Stimulated activated CD8-positive, alpha-beta memory T cell treated with anti-CD3 and anti-CD28 coated beads, Interleukin-15, amount 100 ng/mL, for 4 hours (primary cell): Measurements from ENCODE around the gene LIPG.

Experiments used
- DNase-seq, 2 donors: peaks; one replicate each; pipeline ENCODE4 v3.0.0-alpha.2; 2020; ENCODE audit warnings: low read depth in 2 of 2

The LIPG gene

GRCh38 chr18:49612515-49613033, 50.7 kb downstream of the LIPG start:
- DNase-seq: no peak

DNA sequence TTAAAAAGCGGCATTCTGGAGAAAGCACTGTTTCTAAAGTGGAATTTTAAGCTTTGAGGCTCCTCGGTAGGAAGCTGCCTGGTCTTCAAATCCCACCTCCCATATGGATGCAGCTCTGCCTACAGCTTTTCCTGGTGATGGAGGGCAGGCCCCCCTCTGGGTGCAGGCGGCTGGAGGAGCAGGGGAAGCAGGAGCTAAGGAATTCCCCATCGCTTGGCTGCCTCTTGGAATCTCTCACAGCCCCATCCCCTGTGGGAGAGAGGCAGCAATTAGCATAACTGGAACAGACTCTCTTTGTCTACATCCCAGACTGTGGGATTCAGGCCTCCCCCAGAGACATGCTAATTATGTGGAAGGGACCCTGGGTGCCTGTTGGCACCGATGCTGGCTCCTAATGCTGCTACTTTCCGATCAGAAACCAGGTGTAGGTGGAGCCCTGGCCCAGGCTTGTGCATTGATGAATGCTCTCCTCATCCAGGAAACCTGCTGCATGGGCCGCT, 51.3 kb downstream of the LIPG start:
- DNase-seq: no peak

DNA sequence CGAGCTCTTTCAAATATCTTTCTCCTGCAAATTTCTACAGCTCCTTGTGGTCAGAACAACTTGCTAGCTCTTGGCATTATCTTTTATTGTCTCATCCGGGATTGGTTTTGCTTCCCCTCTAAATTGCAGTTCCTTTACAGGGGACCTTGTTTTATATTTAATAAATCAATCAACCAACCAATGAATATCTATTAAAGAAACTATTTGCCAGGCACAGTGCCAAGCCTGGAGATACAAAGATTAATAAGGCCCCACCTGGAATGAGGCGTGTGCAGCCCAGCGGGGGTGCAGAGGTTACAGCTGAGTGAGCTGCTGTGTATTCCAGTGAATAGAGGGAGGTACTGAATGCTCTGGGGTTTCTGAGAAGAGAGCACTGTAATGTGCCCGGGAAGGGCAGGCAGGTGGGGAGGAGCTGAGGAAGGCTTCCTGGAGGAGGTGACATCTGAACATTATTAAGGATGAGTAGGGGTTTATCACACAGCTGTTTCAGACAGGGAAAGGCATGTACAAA, 51.8 kb downstream of the LIPG start:
- no peak for DNase-seq

DNA sequence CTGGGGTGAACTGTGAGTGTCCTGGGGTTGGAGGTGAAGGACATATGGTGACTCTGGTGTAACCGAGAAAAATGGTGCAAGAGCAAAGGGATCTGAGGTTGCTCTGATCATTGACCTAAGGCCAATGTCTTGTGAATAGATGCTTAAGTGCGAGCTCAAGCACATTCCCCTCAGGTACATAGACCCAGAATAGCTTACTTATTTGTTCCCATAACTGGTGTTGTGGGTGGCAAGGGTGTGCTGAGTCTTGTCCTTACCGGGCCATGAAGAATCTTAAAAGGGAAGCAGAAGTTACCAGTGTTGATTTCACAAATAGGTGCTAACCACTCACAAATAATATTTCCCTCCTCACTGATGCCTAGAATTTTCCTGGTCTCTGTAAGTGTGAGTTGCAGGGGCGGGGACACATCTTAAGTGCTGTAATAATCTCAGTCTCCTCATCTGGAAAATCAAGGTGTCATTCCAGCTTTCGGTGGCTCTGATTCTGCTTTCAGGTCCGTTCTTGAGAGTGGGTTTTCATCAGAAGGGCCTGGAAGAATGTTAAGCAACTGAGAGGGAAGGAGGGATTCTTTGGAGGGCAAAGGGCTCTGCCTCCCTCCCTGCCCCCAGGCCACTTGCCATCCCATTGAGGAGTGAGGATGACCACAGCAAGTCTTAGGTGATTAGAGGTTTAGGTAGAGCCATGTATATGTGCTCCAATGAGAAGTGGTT, 54.9 kb downstream of the LIPG start:
- DNase-seq: no peak

- no peak for DNase-seq
Observed at GRCh38 chr18:49617329-49617695, 55.5 kb downstream of the LIPG start.

GRCh38 chr18:49617865-49618264, 56.0 kb downstream of the LIPG start:
- DNase-seq: no peak

DNA sequence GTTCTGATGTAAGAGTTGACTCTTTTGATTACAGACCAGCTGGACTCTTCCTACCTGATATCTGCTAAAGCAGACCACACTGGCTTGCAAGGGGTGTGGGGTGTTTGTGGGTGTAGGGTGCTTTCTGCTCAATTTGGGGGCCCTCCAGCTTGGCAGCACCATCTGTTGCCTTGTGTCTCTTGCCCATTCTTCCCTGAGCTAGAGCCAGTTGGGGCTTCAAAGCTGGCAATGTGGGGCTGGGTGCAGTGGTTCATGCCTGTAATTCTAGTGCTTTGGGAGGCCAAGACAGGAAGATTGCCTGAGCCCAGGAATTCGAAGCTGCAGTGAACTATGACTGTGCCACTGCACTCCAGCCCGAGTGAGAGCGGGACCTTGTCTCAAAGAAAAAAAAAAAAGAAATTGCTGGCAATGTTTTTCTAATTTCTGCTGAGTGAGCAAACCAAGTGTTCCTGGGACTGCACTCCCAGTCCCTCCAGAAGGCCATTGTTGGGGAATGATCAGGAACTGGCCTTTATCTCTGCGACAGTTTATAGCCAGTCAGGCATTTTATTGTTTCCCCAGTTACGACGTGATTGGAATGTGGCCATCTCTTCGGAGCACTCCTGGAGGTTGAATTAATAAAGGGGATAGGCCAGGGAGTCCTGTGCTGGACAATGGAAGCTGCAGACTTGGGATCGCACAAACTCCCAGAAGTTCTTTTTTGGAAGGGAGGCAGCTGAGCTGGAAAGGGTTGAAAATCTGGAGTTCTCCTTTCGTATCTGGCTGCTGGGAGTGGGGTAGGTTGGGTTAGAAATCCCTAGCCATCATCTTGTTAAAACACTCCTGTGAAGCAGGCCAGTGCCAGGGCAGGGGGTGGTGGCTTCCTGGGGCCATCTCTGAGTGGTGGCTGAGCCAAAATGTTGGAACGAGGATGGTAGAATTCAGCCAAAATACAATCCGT, 57.2 kb downstream of the LIPG start:
- no peak for DNase-seq

- no peak for DNase-seq
Observed at GRCh38 chr18:49619801-49620200, 57.9 kb downstream of the LIPG start.

DNA sequence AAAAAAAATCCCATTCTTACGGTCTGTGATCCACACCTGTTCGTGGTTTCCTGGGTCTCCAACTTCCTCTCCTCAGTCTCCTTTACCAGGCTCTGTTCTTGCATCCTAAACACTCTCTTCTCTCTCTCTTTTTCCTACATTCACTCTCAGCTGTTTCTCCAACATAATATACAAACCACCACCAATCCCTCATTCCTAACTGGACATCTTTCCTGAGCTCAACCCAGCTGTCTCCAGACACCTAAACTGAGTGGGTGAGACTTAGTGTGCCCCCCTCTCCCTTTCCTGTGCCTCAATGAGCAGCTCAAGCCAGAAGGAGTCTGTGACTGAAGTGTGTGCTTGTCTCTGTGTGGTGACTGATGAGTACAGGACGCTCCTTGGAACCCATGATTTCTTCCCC, 59.4 kb downstream of the LIPG start:
- DNase-seq: no peak

- DNase-seq: no peak
Observed at GRCh38 chr18:49621717-49622351, 60.0 kb downstream of the LIPG start.

DNA sequence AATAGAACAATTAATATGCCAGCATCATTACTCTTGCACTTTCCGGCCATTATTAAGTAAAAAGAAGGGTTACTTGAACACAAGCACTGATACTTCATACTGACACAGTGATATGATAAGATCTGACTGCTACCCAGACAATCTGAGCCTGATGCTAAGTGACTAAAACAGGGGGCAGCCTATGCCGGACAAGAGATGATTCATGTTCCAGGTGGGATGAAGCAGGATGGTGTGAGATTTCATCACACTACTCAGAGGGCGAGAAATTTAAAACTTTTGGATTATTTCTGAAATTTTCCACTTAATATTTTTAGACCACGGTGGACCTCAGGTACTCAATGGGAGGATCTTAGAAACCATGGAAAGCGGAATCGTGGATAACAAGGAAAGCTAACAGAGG, 61.7 kb downstream of the LIPG start:
- no peak for DNase-seq

- DNase-seq: no peak
Observed at GRCh38 chr18:49625021-49625691, 63.3 kb downstream of the LIPG start.

GRCh38 chr18:49626842-49627467, 65.1 kb downstream of the LIPG start:
- DNase-seq: no peak

DNA sequence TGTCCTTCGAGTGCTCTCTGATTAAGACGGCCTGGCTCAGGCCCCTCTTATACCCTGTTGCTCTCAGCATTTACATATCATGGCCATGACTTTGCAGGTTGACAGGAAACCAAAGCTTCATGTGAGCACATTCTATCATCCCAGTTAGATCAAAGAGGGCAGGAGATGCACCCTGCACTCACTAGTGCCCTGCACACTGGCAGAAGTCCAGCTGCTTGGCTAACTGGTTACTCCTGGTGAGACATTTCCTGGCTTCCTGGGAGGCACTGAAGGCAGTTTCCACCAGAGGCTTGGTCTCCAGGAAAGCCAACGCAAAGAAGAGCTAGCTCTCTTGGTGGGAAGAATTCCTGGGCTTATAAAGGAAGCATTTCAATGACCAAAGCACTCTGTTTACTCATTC, 66.3 kb downstream of the LIPG start:
- DNase-seq: no peak

GRCh38 chr18:49628881-49629795, 67.3 kb downstream of the LIPG start:
- no peak for DNase-seq

DNA sequence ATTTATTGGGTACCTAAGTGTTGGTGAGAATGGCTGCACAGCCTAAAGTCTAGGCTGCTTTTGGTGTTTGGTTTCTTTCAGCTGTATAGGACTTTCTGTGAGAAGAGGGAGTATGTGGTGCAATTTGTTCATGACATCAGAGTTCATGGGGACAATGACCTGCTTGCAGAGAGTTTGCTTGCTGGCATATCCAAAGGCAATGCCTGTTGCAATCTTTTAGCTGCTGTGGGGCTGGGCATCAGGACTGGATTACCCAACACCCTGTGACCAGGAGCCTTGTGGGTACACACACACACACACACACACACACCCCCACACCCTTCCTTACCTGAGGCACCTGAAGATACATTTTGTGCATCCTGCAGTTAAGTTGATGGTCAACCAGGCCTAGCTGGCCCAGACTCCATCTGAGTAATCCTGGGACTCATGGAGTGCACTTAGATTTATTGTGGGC, 68.4 kb downstream of the LIPG start:
- no peak for DNase-seq

GRCh38 chr18:49631146-49631866, 69.4 kb downstream of the LIPG start:
- DNase-seq: no peak

- no peak for DNase-seq
Observed at GRCh38 chr18:49632588-49632987, 70.7 kb downstream of the LIPG start.

- no peak for DNase-seq
Observed at GRCh38 chr18:49638209-49638785, 76.4 kb downstream of the LIPG start.
